H9 (cell line): Measurements from ENCODE around the gene OSBP2. TPM values are rescaled to one million over a fixed set of nuclear protein-coding genes. Genes with fewer than 3 reads are reported as not detected.
A peak's percentile ranks its signal among the peaks of the same experiment; 100 is the strongest.

ENCODE experiments used
- DNase-seq: peaks from one replicate; pipeline ENCODE4 v3.0.0-alpha.2; 2017
- H2AFZ ChIP-seq: one replicate; pipeline ENCODE4 v1.6.1; 2013; ENCODE audit warnings: mild to moderate bottlenecking, low read length, control low read depth, moderate library complexity
- H2AK5ac ChIP-seq: 2 replicates; pipeline ENCODE4 v1.6.1; 2013; ENCODE audit warnings: low read length, control low read depth, mixed read lengths; ENCODE audit not compliant: insufficient read length
- H2BK120ac ChIP-seq: one replicate; pipeline ENCODE4 v1.6.1; 2013; ENCODE audit warnings: low read depth, mild to moderate bottlenecking, low read length, control low read depth, inconsistent platforms; ENCODE audit not compliant: poor library complexity, severe bottlenecking
- H2BK12ac ChIP-seq: 2 replicates; pipeline ENCODE4 v1.6.1; 2013; ENCODE audit warnings: low read length, control low read depth, mixed read lengths, low read depth; ENCODE audit not compliant: insufficient read length
- H2BK15ac ChIP-seq: 2 replicates; pipeline ENCODE4 v1.6.1; 2013; ENCODE audit warnings: low read depth, low read length, control low read depth
- H2BK20ac ChIP-seq: one replicate; pipeline ENCODE4 v1.6.1; 2013; ENCODE audit warnings: low read depth, mild to moderate bottlenecking, low read length, control low read depth, inconsistent platforms; ENCODE audit not compliant: poor library complexity, severe bottlenecking
- H2BK5ac ChIP-seq: 2 replicates; pipeline ENCODE4 v1.6.1; 2013; ENCODE audit warnings: low read length, control low read depth, mixed read lengths; ENCODE audit not compliant: insufficient read length
- H3K14ac ChIP-seq: 2 replicates; pipeline ENCODE4 v1.6.1; 2013; ENCODE audit warnings: low read length, control low read depth; ENCODE audit not compliant: insufficient read depth
- H3K18ac ChIP-seq: 2 replicates; pipeline ENCODE4 v1.6.1; 2013; ENCODE audit warnings: low read depth, mild to moderate bottlenecking, mixed read lengths, low read length, control low read depth; ENCODE audit not compliant: insufficient read length
- H3K23ac ChIP-seq: 2 replicates; pipeline ENCODE4 v1.6.1; 2013; ENCODE audit warnings: low read length, control low read depth, mixed read lengths, low read depth; ENCODE audit not compliant: insufficient read length
- H3K23me2 ChIP-seq: 2 replicates; pipeline ENCODE4 v1.6.1; 2013; ENCODE audit warnings: low read depth, mild to moderate bottlenecking, mixed read lengths, low read length, control low read depth; ENCODE audit not compliant: insufficient read length, poor library complexity, severe bottlenecking
- H3K27ac ChIP-seq: 2 replicates; pipeline ENCODE4 v1.5.1; 2013; ENCODE audit warnings: low read length, control low read depth, mixed read lengths, low read depth; ENCODE audit not compliant: insufficient read length
- H3K27me3 ChIP-seq: 2 replicates; pipeline ENCODE4 v1.6.1; 2013; ENCODE audit warnings: low read length, control low read depth, inconsistent platforms; ENCODE audit not compliant: insufficient read depth
- H3K4ac ChIP-seq: 2 replicates; pipeline ENCODE4 v1.6.1; 2013; ENCODE audit warnings: low read depth, mild to moderate bottlenecking, control low read depth, inconsistent platforms, low read length, moderate library complexity
- H3K4me1 ChIP-seq: 2 replicates; pipeline ENCODE4 v1.6.1; 2013; ENCODE audit warnings: low read length, control low read depth, inconsistent platforms; ENCODE audit not compliant: insufficient read depth
- H3K4me2 ChIP-seq: 2 replicates; pipeline ENCODE4 v1.6.1; 2013; ENCODE audit warnings: low read length, control low read depth, mixed read lengths; ENCODE audit not compliant: insufficient read length, insufficient read depth
- H3K56ac ChIP-seq: 2 replicates; pipeline ENCODE4 v1.6.1; 2013; ENCODE audit warnings: low read depth, mild to moderate bottlenecking, mixed read lengths, low read length, control low read depth; ENCODE audit not compliant: insufficient read length
- H3K79me1 ChIP-seq: 2 replicates; pipeline ENCODE4 v1.6.1; 2013; ENCODE audit warnings: low read depth, mild to moderate bottlenecking, moderate library complexity, low read length, control low read depth, inconsistent platforms; ENCODE audit not compliant: insufficient read depth, poor library complexity, severe bottlenecking
- H3K79me2 ChIP-seq: 2 replicates; pipeline ENCODE4 v1.6.1; 2013; ENCODE audit warnings: low read length, control low read depth, inconsistent platforms; ENCODE audit not compliant: insufficient read depth
- H3K9ac ChIP-seq: 2 replicates; pipeline ENCODE4 v1.6.1; 2013; ENCODE audit warnings: low read length, control low read depth, mixed read lengths; ENCODE audit not compliant: insufficient read length; ENCODE audit errors: extremely low read depth
- H3K9me3 ChIP-seq: one replicate; pipeline ENCODE4 v1.6.1; 2013; ENCODE audit warnings: low read depth, low read length, inconsistent platforms; ENCODE audit not compliant: control insufficient read depth
- H3T11ph ChIP-seq: one replicate; pipeline ENCODE4 v1.6.1; 2013; ENCODE audit warnings: mild to moderate bottlenecking, low read length, control low read depth, inconsistent platforms
- H4K20me1 ChIP-seq: one replicate; pipeline ENCODE4 v1.6.1; 2013; ENCODE audit not compliant: control insufficient read depth, insufficient read length, insufficient read depth
- H4K5ac ChIP-seq: 2 replicates; pipeline ENCODE4 v1.6.1; 2013; ENCODE audit warnings: low read depth, mild to moderate bottlenecking, mixed read lengths, low read length, control low read depth; ENCODE audit not compliant: insufficient read length
- H4K8ac ChIP-seq: replicated peaks from 2 replicates; pipeline ENCODE4 v1.6.1; 2013; ENCODE audit warnings: low read length, control low read depth, mixed read lengths, low read depth; ENCODE audit not compliant: insufficient read length
- H4K91ac ChIP-seq: 2 replicates; pipeline ENCODE4 v1.6.1; 2013; ENCODE audit warnings: low read depth, mild to moderate bottlenecking, moderate library complexity, mixed read lengths, low read length, control low read depth; ENCODE audit not compliant: insufficient read length
- H3K27ac Mint-ChIP-seq, 3 experiments: 2 replicates in 2 of 3; 3 replicates in 1 of 3; pipeline ENCODE4 v1.8.0; 2020 to 2021; ENCODE audit warnings: mixed read lengths in 3 of 3, mild to moderate bottlenecking in 1 of 3, moderate library complexity in 1 of 3
- H3K27me3 Mint-ChIP-seq: 2 replicates; pipeline ENCODE4 v1.8.0; 2021; ENCODE audit warnings: low read depth, mild to moderate bottlenecking, moderate library complexity, mixed read lengths
- H3K36me3 Mint-ChIP-seq, 3 experiments: 2 replicates in 2 of 3; 3 replicates in 1 of 3; pipeline ENCODE4 v1.8.0; 2020 to 2021; ENCODE audit warnings: low read depth in 3 of 3, mixed read lengths in 3 of 3; ENCODE audit not compliant: insufficient read depth in 1 of 3
- H3K4me1 Mint-ChIP-seq, 2 experiments: 2 replicates each; pipeline ENCODE4 v1.8.0; 2020; ENCODE audit warnings: mixed read lengths in 2 of 2
- H3K4me3 Mint-ChIP-seq, 2 experiments: 2 replicates in 1 of 2; 3 replicates in 1 of 2; pipeline ENCODE4 v1.8.0; 2020 to 2021; ENCODE audit warnings: mild to moderate bottlenecking in 2 of 2, mixed read lengths in 2 of 2, moderate library complexity in 1 of 2
- H3K9me3 Mint-ChIP-seq, 2 experiments: 2 replicates in 1 of 2; 3 replicates in 1 of 2; pipeline ENCODE4 v1.8.0; 2020; ENCODE audit warnings: mild to moderate bottlenecking in 2 of 2, mixed read lengths in 2 of 2, moderate library complexity in 1 of 2
- WGBS: extraction: QIAGEN DNeasy Blood & Tissue Kit; methylation state at CpG from one replicate; pipeline ENCODE4 v1.1.7; 2013; ENCODE audit warnings: missing lambda C conversion rate, low lambda C conversion rate, mixed read lengths; ENCODE audit not compliant: insufficient read length; ENCODE audit errors: extremely low coverage; 5-methylcytosine and 5-hydroxymethylcytosine counted together
- total RNA-seq: library from RNA; stranded (reverse); gene quantifications from 2 replicates; pipeline ENCODE4 v1.2.1, GENCODE V29; 2021
- TF ChIP-seq, protein P1 (sequence below): fragments of 200-600 bp; sonication (generic); conservative IDR thresholded peaks from 3 replicates; pipeline ENCODE4 v1.8.0; 2021; ENCODE audit warnings: antibody characterized with exemption, mild to moderate bottlenecking

The OSBP2 gene
- total RNA-seq, 1 experiment from 2014 or later: 3.4 TPM

GRCh38 chr22:30680991-30681770, 13.5 kb upstream of the OSBP2 start:
- H3T11ph ChIP-seq: no peak overlapping the region
- no peak overlapping the region for H2AK5ac ChIP-seq
- H2AFZ ChIP-seq: no peak overlapping the region
- H3K4me1 ChIP-seq: peaks cover 9% of the 10 kb centered on the region
- TF ChIP-seq, protein P1, sequence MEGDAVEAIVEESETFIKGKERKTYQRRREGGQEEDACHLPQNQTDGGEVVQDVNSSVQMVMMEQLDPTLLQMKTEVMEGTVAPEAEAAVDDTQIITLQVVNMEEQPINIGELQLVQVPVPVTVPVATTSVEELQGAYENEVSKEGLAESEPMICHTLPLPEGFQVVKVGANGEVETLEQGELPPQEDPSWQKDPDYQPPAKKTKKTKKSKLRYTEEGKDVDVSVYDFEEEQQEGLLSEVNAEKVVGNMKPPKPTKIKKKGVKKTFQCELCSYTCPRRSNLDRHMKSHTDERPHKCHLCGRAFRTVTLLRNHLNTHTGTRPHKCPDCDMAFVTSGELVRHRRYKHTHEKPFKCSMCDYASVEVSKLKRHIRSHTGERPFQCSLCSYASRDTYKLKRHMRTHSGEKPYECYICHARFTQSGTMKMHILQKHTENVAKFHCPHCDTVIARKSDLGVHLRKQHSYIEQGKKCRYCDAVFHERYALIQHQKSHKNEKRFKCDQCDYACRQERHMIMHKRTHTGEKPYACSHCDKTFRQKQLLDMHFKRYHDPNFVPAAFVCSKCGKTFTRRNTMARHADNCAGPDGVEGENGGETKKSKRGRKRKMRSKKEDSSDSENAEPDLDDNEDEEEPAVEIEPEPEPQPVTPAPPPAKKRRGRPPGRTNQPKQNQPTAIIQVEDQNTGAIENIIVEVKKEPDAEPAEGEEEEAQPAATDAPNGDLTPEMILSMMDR: no peak
- no peak overlapping the region; a peak in 1 of 5 replicates for H3K4me3 Mint-ChIP-seq
- no peak overlapping the region for H2BK5ac ChIP-seq
- no peaks in the 10 kb centered on the region for H4K20me1 ChIP-seq
- H4K5ac ChIP-seq: no peak overlapping the region
- no peak overlapping the region for H3K27ac ChIP-seq
- no peak overlapping the region for H3K4ac ChIP-seq
- no peaks in the 10 kb centered on the region for H3K27me3 ChIP-seq
- H3K23me2 ChIP-seq: no peaks in the 10 kb centered on the region
- H3K18ac ChIP-seq: no peak overlapping the region
- H2BK20ac ChIP-seq: no peak overlapping the region
- H3K27ac Mint-ChIP-seq: 0 out of 7 replicates have a peak overlapping the region, but pooled peaks of 1 of the 3 experiments have one; percentile 42
- H3K79me2 ChIP-seq: no peaks in the 10 kb centered on the region
- no peak for DNase-seq
- no peak overlapping the region for H2BK15ac ChIP-seq
- no peak overlapping the region for H4K8ac ChIP-seq
- no peak overlapping the region for H2BK120ac ChIP-seq
- no CpG with 5 or more reads among the region's 1 CpG for WGBS
- no peak overlapping the region for H3K23ac ChIP-seq
- no peaks in the 10 kb centered on the region for H3K9me3 ChIP-seq
- H2BK12ac ChIP-seq: no peak overlapping the region
- no peaks in the 10 kb centered on the region for H3K36me3 Mint-ChIP-seq
- H3K4me1 Mint-ChIP-seq: peaks cover 26 to 28% of the 10 kb centered on the region in 2 experiments
- H4K91ac ChIP-seq: no peak overlapping the region
- no peak overlapping the region for H3K4me2 ChIP-seq
- no peaks in the 10 kb centered on the region for H3K79me1 ChIP-seq
- peaks cover 9% of the 10 kb centered on the region for H3K27me3 Mint-ChIP-seq
- no peak overlapping the region for H3K9ac ChIP-seq
- H3K9me3 Mint-ChIP-seq: no peaks in the 10 kb centered on the region
- no peak overlapping the region for H3K56ac ChIP-seq
- no peak overlapping the region; the same call in 1 of the 2 replicates for H3K14ac ChIP-seq
